ENCODE data around the gene RNU1-3.
"Not testable (repeated sequence)": the region's sequence is repeated elsewhere in the genome, so short reads cannot be mapped to it uniquely, and the experiment has no call there.

Gene RNU1-3

DNA sequence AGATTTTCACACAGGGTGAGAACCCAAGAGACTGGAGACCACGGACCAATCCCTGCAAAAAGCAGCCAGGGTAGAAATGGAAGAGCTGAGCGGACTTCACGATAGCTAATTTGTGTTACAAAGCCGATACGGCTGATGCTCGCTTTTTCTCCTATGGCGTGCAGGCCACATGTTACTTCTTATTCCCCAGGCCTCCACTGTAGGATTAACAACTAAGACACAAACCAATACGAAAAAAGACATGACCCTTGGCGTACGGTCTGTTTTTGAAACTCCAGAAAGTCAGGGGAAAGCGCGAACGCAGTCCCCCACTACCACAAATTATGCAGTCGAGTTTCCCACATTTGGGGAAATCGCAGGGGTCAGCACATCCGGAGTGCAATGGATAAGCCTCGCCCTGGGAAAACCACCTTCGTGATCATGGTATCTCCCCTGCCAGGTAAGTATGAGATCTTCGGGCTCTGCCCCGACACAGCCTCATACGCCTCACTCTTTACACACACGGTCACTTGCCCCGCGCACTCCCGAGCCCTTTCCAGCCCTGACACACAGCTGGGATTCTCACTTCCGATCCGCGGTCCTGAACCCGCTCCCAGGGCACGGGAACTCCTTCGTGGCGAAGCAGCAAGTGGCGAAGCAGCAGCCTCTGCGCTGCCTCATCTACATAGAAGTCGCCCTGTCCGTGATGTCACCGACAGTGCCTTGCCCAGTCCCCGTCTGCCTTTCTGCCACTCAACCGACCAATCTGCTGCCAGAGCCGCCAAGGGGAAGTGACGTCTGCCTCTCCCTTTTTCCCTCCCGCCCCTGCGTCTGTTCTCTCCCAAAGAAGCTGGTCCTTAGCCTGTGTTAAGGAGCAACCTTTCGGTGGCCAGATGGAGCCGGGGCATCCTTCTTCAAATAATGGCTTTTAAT lies at the start of gene RNU1-3:
TSS of gene RNU1-3 (minus strand) at position 447 of the 912 bp plus-strand sequence.
- not testable (repeated sequence) for DNase-seq (ENCODE audit: low read depth in 2 of 2)

DNA sequence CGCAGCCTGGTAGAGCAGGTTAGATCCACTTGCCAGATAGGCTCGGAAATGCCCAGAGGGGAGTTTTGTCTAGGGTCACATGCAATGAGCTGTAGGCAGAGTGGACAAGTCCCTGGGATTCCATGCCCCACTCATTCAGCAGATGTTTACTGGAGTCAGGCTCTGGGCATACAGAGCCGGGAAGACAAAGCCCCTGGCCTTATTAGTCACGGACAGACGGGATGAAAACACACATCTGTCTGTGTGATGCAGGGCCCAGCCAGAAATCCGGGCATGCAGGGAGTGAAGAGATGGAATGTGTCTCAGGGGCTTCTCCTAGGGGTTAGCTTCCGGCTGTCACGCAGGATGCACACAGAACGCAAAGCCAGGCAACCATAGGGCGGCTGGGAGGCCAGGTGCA lies 46.7 kb upstream of the RNU1-3 start:
- not testable (repeated sequence) for DNase-seq (ENCODE audit: low read depth in 2 of 2)

- DNase-seq (ENCODE audit: low read depth in 2 of 2): not testable (repeated sequence)
Measured at GRCh38 chr1:16712984-16713383, 46.2 kb upstream of the RNU1-3 start.

DNA sequence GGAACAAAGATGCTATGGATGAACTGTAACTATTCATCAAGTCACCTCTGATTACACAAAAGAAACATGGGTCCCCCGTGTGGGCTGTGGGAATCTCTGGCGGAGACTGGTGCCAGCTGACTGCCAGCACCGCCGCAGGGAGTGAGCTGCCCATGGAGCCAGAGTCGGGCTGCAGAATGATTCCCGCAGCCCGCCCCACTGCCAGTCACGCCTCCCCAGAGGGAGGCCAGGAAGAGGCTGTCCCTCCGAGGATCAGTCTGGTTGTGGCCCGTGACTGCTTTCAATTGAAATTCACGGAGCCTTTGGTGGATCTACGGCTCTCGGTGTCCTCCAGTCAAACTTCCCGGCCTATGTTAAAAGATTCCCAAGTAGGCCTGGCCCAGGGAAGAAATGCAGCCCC lies 45.8 kb upstream of the RNU1-3 start:
- DNase-seq (ENCODE audit: low read depth in 2 of 2): not testable (repeated sequence)

GRCh38 chr1:16712131-16712530 lies 45.4 kb upstream of the RNU1-3 start:
- not testable (repeated sequence) for DNase-seq (ENCODE audit: low read depth in 2 of 2)

DNA sequence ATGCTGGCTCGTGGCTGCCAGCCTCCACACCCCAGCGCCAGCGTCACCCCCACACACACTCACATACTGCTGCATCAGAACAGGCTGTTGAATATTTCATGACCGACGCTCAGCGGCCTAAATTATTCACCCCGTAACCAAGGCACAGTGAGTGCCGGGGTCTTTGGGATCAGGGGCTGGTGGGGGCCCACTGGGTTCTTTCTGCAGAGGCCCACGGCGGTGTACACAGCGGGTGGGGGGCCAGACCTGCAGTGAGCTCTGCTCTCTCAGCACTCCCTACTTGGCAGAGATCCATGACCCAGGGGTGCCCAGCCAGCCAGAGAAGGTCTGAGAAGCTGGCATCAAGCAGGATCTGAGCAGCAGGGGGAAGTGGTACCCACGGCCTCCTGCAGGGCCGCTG lies 43.9 kb upstream of the RNU1-3 start:
- not testable (repeated sequence) for DNase-seq (ENCODE audit: low read depth in 2 of 2)

- not testable (repeated sequence) for DNase-seq (ENCODE audit: low read depth in 2 of 2)
Measured at GRCh38 chr1:16709659-16710087, 42.9 kb upstream of the RNU1-3 start.

DNA sequence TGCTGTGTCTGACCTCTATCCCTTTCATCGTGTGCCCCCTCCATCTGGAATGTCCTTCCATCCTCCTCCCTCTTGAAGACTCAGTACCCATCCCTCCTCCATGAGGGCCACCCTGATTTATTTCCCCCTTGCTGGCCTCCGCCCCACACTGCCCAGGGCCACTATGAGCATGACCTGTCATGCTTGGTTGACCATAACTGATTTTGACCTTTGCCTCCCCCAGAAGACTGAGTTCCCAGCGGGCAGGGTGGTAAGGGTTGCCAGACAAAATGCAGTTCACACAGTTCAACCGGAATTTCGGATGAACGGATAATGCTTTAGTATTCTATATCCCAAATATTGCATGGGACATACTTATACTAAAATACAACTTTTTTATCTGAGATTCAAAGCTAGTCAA lies 42.0 kb upstream of the RNU1-3 start:
- not testable (repeated sequence) for DNase-seq (ENCODE audit: low read depth in 2 of 2)

GRCh38 chr1:16707130-16708093 lies 40.7 kb upstream of the RNU1-3 start:
- DNase-seq (ENCODE audit: low read depth in 2 of 2): not testable (repeated sequence)

- DNase-seq (ENCODE audit: low read depth in 2 of 2): not testable (repeated sequence)
Measured at GRCh38 chr1:16706302-16706701, 39.6 kb upstream of the RNU1-3 start.

- not testable (repeated sequence) for DNase-seq (ENCODE audit: low read depth in 2 of 2)
Measured at GRCh38 chr1:16704502-16705100, 37.9 kb upstream of the RNU1-3 start.

GRCh38 chr1:16704076-16704475 lies 37.3 kb upstream of the RNU1-3 start:
- not testable (repeated sequence) for DNase-seq (ENCODE audit: low read depth in 2 of 2)

GRCh38 chr1:16703602-16704001 lies 36.9 kb upstream of the RNU1-3 start:
- not testable (repeated sequence) for DNase-seq (ENCODE audit: low read depth in 2 of 2)

GRCh38 chr1:16703141-16703540 lies 36.4 kb upstream of the RNU1-3 start:
- not testable (repeated sequence) for DNase-seq (ENCODE audit: low read depth in 2 of 2)

DNA sequence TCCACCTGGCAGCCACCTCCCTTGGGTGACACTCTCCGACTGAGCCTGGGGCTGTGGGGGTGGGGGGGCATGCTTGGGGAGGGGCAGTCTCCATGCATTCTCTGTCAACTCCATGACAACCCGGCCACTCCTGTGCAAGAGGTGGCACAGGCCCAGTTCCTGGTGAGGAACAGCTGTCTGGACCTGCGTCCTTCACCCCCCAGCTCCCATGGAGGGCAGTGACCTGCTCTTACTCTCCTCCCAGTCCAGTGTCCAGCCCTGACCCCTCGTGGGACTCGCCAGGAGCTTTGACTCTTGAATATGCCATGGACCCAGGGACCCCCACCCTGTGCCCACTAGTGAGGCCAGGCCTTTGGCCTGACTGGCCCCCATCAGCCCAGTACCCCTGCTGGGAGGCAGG lies 35.5 kb upstream of the RNU1-3 start:
- DNase-seq (ENCODE audit: low read depth in 2 of 2): not testable (repeated sequence)

DNA sequence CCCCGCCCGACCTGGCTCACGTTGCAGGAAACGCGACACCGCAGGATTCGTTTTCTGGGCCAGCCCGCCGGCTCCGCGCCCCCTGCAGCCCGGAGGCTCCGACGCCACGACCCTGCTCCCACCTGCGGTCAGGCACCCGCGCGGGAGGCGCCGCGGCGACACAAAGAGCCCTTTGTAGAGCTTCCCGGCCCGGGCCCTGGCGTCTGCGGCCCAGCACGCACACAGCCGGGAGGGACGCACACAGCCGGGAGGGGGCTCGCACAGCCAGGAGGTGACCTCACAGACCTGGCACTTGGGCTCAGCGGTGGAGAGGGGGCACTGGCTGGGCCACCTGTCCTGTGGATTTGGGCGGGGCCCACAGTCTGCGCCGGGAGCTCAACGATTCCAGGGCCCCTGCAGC lies 34.4 kb upstream of the RNU1-3 start:
- not testable (repeated sequence) for DNase-seq (ENCODE audit: low read depth in 2 of 2)

GRCh38 chr1:16700138-16700895 lies 33.6 kb upstream of the RNU1-3 start:
- not testable (repeated sequence) for DNase-seq (ENCODE audit: low read depth in 2 of 2)

- not testable (repeated sequence) for DNase-seq (ENCODE audit: low read depth in 2 of 2)
Measured at GRCh38 chr1:16699440-16699839, 32.7 kb upstream of the RNU1-3 start.

GRCh38 chr1:16697152-16697551 lies 30.4 kb upstream of the RNU1-3 start:
- DNase-seq (ENCODE audit: low read depth in 2 of 2): not testable (repeated sequence)

GRCh38 chr1:16696507-16697150 lies 29.9 kb upstream of the RNU1-3 start:
- not testable (repeated sequence) for DNase-seq (ENCODE audit: low read depth in 2 of 2)

Measured in fibroblast of skin of left quadriceps (primary cell).